Stromal cell of bone marrow (primary cell): ENCODE results near the gene SPATA13.
A peak's percentile ranks its signal among the peaks of the same experiment; 100 is the strongest.

Experiments used
- DNase-seq: peaks from one replicate; pipeline ENCODE4 v3.0.0-alpha.2; 2012; ENCODE audit warnings: low read depth

The SPATA13 gene

DNA sequence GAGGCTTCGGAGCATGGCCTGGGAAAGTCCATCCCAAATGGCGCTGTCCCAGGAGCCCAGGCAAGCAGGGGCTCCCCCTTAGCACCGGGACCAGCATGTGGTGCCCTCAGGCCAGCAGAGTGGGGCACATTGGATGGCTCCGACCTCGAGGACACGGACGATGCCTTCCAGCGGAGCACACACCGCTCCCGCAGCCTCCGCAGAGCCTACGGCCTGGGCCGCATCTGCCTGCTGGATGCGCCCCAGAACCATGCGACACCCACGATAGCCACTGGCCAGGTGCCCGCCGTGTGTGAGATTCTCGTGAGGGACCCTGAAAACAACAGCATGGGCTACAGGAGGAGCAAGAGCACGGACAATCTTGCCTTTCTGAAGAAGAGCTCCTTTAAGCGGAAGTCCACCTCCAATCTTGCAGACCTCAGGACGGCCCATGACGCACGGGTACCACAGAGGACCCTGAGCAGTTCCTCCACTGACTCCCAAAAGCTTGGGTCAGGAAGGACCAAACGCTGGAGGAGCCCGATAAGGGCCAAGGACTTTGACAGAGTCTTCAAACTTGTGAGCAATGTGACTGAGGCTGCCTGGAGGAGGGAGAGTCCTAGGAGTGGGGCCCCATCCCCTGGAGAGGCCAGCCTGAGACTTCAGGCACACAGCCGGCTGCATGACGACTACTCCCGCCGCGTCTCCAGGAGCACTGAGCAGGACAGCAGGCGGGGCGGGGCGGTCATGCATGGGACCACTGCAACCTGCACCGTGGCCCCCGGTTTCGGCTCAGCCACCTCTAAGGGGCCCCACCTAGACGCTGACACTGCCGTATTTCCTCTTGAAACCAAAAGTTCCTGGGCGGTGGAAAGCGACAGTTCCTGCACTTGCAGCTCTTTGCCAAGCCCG, 63.1 kb downstream of the SPATA13 start:
- DNase-seq: no peak

DNA sequence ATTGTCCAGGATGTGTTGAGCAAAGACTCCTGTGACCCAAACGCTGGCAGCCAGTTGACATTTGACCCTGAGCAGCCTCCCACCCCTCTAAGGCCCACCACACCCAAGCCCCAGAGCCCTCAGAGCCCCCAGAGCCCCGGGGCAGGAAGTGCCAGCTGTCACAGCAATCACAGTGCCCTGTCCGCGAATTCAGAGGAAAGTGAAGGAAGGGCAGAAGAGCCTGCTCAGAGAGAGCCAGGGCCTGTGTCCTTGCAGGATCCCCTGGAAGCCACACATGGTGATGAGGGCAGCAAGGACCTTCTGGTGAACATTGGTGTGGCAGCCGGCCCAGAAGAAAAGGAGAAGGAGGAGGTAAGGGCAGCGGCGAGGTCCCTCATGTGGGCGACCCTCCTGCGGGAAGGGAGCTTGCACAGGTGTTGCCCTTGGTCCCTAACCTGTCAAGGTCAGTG, 63.7 kb downstream of the SPATA13 start:
- DNase-seq: no peak

DNA sequence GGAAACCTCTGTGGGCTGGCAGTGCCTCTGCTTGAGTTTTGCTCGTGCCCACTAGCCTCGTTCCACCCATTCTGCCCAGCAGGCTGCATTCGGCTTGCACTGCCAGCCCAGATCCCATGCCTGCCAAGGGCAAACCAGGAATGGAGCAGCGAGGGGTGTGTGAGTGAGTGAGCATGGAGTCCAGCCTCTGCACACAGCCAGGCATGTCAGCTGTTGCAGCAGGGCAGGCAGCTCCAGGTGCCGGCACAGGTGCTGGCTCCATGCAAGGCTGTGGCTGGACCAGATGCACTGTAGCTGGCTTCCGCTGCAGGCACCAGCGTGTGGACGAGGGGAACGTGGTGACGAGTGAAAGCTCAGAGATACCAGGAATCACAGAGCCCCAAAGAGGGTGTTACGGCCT, 64.5 kb downstream of the SPATA13 start:
- DNase-seq: no peak

DNA sequence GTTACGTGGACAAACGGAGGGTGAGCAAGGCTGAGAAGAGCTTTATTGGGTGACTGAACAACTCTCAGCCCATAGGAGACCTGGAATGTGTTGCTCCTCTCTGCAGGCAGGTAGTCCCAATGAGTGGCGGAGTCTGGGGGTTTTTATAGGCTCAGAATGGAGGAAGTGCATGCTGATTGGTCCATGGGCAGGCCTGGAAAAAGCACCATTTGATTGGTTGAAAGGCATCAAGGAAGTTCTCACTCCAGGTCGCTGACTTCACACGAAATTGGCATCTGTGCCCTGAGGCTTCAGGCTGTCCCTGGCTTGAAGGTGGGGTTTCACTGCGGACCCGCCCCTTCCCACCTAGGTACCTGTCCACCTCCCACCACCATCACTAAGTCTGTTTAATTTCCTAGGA, 65.4 kb downstream of the SPATA13 start:
- no peak for DNase-seq

DNA sequence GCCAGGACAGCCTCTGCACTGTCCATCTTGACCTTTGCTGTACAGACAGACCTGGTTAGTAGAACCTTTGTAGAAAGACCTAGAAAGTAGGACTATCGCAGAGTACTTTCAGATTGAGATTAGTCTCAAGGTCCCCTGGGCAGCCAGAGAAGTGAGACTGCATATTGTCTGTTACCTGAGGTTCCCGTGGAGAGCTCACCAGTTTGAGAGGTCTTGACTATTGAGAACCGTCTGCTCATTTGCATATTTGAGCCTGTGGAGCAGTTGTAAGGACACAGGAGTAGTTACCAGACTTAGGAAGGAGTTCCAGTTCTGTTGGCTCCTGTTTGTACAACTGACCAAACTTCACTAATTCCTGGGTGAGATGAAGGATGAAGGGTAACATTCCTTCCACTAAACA, 66.2 kb downstream of the SPATA13 start:
- no peak for DNase-seq

DNA sequence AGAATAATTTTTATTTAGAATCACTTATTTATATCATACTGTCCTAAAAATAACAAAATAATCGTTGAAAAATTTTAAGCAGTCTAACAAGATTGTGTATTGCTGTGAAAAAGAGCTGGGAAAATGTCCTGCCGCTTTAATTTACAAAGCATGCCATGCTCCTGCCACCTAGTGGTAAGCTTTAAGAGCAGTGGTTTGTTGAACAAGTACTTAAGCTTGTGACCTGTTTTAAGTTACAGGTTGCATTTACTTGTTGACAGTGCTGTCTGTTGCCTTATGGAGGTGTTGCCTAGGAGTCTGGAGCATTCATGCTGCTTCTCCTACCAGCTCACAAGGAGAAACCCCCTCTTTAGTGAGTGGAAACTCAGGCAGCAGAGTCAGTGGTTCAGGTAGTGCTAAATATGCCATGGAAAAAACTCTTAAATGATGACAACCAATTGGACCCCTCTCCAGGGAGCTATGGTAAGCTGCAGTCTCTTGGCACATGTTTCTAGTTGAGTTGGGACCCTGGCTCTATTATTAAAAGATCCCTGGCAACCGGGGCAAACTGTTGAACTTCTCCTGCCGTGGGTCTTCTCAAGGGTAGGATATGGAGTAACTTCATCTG, 68.4 kb downstream of the SPATA13 start:
- peak; percentile 43 for DNase-seq

DNA sequence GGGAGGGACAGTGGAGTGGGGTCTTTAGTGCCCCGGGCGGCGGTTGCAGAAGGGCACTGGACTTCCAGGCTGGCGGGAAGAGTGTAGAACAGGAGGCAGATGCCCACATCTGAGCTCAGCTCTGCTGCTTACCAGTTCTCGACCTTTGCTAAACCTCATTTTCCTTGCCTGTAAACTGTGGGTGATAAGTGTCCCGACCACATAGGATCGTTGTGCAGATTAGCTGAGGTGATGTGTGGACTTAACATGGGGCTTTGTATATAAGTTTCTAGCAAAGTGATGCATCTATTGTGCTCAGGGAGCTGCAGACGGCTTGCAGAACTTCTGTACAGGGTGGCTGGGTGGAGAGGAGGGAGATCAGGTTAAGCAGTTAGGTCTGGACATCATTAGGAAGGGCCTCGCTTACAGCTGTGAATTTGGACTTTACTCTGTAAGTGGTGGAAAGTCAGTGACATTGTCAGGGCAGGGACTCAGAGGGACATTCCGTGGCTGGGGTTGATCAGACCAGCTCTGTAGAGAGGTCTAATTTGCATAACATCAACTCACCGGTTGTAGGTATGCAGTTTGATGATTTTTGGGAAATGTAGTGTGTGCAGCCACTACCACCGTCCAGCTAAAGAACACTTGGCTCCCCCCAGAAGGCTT, 70.0 kb downstream of the SPATA13 start:
- DNase-seq: no peak

DNA sequence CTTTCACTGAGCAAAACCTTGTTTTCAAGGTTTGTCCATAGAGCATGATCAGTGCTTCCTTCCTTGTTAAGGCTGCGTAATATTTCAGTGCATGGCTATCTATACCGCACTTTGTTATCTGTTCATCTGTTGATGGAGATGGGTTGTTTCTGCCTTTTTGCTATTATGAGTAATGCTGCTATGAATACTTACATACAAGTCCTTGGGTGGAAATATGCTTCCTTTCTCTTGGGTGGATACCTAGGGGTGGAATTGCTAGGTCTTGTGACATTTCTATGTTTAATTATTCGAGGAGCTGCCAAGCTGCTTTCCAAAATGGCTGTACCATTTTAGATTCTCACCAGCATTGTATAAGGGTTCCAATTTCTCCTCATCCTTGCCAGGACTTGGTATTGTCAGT, 70.9 kb downstream of the SPATA13 start:
- no peak for DNase-seq

DNA sequence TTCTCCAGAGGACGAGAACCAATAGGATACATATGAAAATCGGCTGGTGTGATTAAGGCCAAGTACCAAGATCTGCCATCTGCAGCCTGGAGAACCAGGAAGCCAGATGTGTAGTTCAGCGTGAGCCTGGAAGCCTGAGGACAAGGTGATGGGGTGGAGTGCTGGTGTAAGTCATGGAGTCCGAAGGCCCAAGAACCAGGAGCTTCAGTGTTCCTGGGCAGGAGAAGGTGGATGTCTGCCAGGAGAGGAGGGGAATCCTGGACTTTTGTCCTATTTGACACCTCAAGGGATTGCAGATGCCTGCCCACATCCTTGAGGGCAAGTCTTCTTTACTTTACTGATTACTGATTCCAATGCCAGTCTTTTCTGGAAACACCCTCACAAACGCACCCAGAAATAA, 71.5 kb downstream of the SPATA13 start:
- no peak for DNase-seq

DNA sequence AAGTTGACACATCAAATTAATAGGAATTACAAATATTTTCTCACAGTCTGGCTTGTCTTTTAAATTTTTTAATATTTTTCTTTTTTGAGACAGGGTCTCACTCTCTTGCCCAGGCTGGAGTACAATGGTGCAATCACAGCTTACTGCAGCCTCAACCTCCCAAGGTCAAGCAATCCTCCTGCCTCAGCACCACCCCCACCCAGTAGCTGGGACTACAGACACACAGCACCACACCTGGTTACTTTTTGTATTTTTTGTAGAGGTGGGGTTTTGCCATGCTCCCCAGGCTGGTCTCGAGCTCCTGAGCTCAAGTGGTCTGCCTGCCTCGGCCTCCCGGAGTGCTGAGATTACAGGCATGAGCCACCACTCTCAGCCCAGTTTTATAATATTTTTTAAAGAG, 72.0 kb downstream of the SPATA13 start:
- DNase-seq: no peak

DNA sequence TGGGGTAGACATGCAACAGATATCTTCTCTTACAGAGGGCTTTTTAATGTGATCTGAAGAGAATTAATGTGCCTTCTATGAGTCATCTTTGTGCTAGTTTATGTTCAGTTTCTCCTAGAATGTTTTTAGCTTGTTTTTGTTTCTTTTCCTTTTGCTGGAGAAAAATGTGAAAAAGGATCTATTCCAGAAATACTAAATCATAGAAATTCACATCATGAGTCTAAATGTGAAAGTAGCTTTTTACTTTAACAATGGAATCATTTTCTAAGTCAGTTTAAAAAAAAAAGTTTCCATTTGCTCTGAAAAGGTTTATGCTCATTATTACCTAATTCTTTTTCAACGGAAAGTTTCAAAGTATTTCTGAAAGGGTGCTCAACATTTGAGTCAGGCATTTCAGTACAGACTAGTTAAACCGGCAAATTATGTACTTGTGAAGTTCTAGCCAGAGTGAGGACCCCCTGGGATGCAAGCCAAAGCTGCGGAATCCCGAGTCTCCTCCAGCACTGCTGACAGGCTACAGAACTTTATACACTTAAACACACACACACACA, 72.9 kb downstream of the SPATA13 start:
- DNase-seq: peak; percentile 19

DNA sequence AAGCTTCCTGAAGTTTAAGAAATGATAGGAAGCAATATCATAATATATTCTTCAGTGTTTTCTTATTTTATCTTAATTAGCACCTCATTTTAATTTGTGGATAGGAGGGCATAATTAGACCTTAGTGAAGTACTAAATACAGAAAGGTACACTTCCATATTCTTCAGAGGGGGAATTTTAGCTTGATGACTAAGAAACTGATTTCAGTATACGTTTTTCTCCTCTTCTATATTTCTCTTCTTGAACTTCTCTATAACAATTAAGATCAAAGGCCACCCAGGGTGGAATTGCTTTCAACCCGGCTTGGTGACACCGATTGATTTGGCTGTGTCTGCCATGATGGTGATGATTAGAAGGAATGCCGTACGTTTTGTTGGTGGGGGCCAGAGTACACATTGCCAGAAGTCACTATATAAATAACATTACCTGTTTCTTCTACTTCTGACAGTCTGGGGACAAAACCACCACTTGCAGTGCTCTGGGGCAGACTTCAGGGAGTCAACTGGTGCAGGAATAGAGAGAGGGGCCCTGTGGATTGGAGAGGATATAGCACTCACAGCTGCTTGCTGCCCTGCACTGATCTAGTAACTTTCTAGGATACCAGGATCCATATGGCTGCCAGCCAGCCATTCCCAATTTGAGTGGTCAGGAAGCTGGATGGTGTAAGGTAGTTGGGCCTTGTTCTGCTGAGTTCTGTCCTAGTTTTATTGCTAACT, 73.8 kb downstream of the SPATA13 start:
- no peak for DNase-seq

DNA sequence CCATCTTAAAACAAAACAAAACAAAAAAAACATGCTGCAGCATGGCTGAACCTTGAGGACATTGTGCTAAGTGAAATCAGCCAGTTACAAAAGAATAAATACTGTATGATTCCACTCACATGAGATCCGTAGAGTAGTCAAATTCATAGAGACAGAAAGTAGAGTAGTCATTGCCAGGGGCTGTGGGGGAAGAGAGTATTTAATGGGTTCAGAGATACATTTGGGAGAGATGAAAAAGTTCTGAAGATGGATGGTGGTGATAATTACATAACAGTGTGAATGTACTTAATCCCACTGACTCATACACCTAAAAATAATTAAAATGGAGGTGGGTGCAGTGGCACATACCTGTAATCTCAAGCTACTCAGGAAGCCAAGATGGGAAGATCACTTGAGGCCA, 76.8 kb downstream of the SPATA13 start:
- no peak for DNase-seq

DNA sequence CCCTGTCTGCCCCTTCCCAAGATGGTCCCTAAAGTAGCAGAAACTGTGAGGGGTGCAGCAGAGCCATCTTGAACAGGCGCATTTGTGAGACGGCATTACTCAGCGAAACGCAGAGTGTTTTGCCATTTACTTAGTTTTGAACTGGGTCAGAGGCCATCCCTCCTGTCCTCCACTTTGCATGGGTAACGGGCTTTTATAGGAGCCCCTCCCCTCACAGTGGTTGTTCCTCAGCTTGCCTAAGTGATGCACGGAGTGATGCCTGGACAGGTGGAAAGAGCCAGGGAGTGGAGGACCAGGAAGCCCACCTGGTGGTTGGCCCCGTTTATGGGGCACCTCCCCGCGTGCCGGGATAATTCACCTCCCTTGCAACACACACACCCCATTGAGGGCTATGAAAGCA, 80.8 kb downstream of the SPATA13 start:
- DNase-seq: no peak

DNA sequence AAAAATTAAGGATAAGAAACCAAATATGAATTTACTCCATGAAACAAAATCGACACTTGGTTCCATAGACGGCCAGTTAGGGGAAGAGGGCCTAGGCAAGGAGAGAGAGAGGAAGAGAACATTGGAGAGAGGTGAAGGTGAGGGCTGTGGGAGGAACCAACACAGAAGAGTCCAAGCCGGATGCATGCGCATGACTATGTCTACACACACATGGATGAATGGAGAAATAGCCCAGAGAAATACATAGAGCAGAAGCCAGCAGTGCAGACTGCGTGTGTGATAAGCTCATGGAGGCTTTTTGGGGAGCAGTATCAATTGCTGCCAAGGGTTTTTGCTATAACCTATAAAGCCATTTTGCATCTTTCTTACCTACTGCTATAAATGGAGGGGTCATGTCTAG, 81.6 kb downstream of the SPATA13 start:
- no peak for DNase-seq

DNA sequence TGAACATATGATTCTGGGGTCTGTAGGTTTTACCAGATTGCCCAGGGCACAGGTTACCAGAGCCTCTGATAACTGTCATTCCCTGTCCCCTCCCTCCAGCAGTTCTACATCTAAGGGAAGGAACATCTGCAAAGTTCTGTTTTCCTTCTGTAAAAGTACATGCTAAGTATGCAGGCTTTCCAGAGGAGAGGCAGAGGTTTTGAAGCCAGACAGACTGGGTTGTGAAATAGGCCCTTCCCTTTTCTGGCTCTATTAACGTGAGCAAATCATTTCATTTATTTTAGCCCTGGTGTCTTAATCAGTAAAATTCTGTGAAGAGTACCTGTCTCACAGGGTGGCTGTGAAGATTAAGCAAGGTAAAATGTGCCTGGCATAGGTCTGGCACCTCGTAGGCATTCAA, 82.8 kb downstream of the SPATA13 start:
- DNase-seq: no peak

DNA sequence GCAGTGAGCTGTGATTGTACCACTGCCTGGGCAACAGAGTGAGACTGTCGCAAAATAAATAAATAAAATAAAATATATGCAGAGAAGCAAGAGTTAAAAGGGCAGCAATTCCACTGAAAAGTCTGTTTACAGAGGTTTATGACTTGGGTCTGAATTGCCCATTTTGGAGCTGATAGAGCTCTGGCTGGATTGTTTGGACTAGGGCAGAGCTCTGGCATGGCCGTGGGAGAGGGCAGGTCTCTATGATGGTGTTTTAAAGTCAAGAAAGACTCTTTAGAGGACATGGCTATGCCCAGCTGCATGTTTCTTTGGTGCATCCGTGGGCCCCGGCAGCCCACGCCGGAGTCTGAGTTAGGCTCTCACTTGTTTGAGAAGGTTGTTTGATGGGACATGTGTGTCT, 84.3 kb downstream of the SPATA13 start:
- no peak for DNase-seq

DNA sequence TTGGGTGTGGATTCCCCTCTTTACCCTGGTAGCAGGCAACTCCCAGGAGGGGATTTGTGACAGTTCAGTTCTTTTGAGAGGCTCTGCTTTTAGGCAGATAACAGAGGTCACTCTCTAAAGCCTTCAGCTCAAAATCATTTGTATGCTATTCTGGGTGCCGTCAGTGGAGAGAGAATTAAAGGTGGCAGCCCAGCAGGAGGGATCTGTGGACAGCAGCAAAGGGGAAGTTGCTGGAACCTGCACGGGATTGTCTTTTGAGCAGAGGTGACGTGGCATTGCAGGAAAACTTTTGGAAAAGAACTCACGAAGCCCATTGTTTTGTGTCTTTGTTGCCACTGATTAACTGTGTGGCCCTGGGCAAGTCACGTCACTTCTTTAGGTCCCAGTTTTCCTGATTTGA, 86.5 kb downstream of the SPATA13 start:
- DNase-seq: no peak

DNA sequence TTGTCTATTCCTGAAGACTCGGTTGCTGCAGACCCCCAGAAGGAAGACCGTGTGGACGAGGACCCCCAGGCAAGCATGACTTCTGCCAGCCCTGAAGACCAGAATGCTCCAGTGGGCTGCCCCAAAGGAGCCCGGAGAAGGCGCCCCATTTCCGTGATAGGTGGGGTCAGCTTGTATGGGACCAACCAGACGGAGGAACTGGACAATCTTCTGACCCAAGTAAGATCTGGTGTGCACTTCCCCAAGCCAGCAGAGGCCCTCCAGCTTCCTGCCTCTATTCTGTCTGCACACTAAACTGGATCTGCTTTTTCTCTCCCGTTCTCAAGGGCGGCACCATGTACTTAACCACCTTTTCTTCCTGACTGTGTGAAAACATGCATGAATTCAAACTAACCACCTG, 89.1 kb downstream of the SPATA13 start:
- DNase-seq: no peak

DNA sequence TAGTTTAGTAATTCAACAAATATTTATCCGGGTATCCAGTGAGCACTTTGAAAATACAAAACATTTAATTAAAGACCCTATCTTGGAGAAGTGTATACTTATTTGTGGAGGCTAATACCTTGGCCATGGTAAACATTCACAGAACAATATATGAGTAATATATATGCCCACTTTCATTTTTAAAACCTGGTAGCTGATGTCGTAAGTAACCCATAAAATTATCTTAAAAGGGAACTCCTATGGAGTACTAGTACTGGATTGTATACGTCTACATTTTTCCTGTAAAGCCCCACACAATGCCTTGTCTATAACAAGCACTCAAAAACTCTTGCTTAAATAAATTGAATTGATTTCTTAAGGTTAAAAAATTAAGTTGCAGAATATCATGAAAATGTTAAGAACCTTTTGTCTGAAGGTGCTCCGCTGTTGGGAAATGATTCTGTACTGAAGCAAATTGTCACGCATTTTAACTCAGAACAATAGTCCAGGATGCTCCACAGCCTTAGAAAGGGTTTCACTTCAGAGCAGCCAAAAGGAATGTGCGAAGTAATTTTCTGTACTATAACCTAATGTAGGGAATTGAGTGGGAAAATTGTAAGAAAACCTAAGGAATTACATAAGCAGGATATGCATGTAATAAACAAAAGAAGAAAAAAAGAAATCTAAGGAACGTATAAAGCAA, 90.0 kb downstream of the SPATA13 start:
- DNase-seq: no peak

DNA sequence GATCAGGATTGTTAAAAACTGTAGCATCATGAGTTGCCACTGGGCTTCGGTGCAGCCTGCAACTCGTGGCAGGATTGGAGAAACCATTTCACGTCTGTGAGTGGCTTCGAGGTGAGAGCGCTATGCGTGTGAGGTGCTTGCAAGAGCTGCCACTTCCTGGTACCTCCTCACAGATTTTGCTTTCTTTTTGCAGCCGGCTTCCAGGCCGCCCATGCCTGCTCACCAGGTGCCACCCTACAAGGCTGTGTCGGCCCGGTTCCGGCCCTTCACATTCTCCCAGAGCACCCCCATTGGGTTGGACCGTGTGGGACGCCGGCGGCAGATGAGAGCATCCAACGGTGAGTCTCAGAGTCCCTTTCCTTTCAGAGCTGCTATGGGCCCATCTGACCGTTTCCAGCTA, 91.0 kb downstream of the SPATA13 start:
- DNase-seq: no peak

DNA sequence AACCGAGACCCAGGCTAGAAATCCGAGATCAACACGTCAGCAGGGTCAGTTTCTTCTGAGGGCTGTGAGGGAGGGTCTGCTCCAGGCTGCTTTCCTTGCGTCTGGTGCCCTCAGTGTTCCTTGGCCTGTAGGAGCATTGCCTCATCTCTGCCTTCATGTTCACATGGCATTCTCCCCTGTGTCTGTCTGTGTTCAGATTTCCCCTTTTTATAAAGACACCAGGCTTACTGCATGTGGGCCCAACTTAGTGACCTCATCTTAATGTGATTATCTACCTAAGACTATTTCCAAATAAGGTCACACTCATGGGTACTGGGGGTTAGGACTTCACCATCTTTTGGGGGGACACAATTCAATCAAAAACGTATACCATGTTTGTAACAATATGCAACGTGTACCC, 91.6 kb downstream of the SPATA13 start:
- DNase-seq: no peak
